HEK293 (cell line): ENCODE measurements around the gene VWA3A.

Experiments used
- GFI1B ChIP-seq: fragments of 450-650 bp; formaldehyde crosslinking; IDR thresholded peaks from 2 replicates; pipeline ENCODE4 v1.5.1; 2016; ENCODE audit warnings: missing biosample characterization, missing genetic modification characterization
- HOXD13 ChIP-seq: sonication (generic); formaldehyde crosslinking; IDR thresholded peaks from 2 replicates; pipeline ENCODE4 v1.8.0; 2022; ENCODE audit warnings: missing genetic modification reagents, borderline replicate concordance
- OSR2 ChIP-seq: fragments of 450-650 bp; formaldehyde crosslinking; IDR thresholded peaks from 2 replicates; pipeline ENCODE4 v1.5.1; 2016; ENCODE audit warnings: missing biosample characterization, missing genetic modification characterization
- RBAK ChIP-seq: fragments of 450-650 bp; formaldehyde crosslinking; IDR thresholded peaks from 2 replicates; pipeline ENCODE4 v1.5.1; 2016; ENCODE audit warnings: missing biosample characterization, missing genetic modification characterization
- REPIN1 ChIP-seq: fragments of 450-650 bp; formaldehyde crosslinking; IDR thresholded peaks from 2 replicates; pipeline ENCODE4 v1.5.1; 2017; ENCODE audit warnings: missing biosample characterization, missing genetic modification characterization, low read depth
- SP3 ChIP-seq: fragments of 450-650 bp; formaldehyde crosslinking; IDR thresholded peaks from 2 replicates; pipeline ENCODE4 v1.5.1; 2016; ENCODE audit warnings: missing biosample characterization, missing genetic modification characterization
- SP7 ChIP-seq: fragments of 450-650 bp; formaldehyde crosslinking; IDR thresholded peaks from 2 replicates; pipeline ENCODE4 v1.5.1; 2016; ENCODE audit warnings: missing biosample characterization, missing genetic modification characterization
- ZBTB8A ChIP-seq: fragments of 450-650 bp; formaldehyde crosslinking; IDR thresholded peaks from 2 replicates; pipeline ENCODE4 v1.5.1; 2016; ENCODE audit warnings: missing biosample characterization, missing genetic modification characterization
- ZFHX2 ChIP-seq: fragments of 450-650 bp; formaldehyde crosslinking; conservative IDR thresholded peaks from 2 replicates; pipeline ENCODE4 v1.5.1; 2016; ENCODE audit warnings: missing biosample characterization, missing genetic modification characterization
- ZNF10 ChIP-seq: fragments of 450-650 bp; formaldehyde crosslinking; IDR thresholded peaks from 2 replicates; pipeline ENCODE4 v1.5.1; 2017; ENCODE audit warnings: missing biosample characterization, missing genetic modification characterization
- ZNF132 ChIP-seq: fragments of 450-650 bp; formaldehyde crosslinking; IDR thresholded peaks from 2 replicates; pipeline ENCODE4 v1.5.1; 2017; ENCODE audit warnings: missing biosample characterization, missing genetic modification characterization, borderline replicate concordance
- ZNF155 ChIP-seq: fragments of 450-650 bp; formaldehyde crosslinking; IDR thresholded peaks from 2 replicates; pipeline ENCODE4 v1.5.1; 2016; ENCODE audit warnings: missing biosample characterization, missing genetic modification characterization
- ZNF23 ChIP-seq: fragments of 450-650 bp; formaldehyde crosslinking; IDR thresholded peaks from 2 replicates; pipeline ENCODE4 v1.5.1; 2016; ENCODE audit warnings: missing biosample characterization, missing genetic modification characterization, borderline replicate concordance
- ZNF248 ChIP-seq: fragments of 450-650 bp; formaldehyde crosslinking; IDR thresholded peaks from 2 replicates; pipeline ENCODE4 v1.5.1; 2017; ENCODE audit warnings: missing biosample characterization, missing genetic modification characterization
- ZNF324 ChIP-seq: fragments of 450-650 bp; formaldehyde crosslinking; IDR thresholded peaks from 2 replicates; pipeline ENCODE4 v1.5.1; 2016; ENCODE audit warnings: missing biosample characterization, missing genetic modification characterization
- ZNF404 ChIP-seq: fragments of 450-650 bp; formaldehyde crosslinking; IDR thresholded peaks from 2 replicates; pipeline ENCODE4 v1.5.1; 2017; ENCODE audit warnings: missing biosample characterization, missing genetic modification characterization
- ZNF416 ChIP-seq: fragments of 450-650 bp; formaldehyde crosslinking; IDR thresholded peaks from 2 replicates; pipeline ENCODE4 v1.5.1; 2016; ENCODE audit warnings: missing biosample characterization, missing genetic modification characterization
- ZNF426 ChIP-seq: fragments of 450-650 bp; formaldehyde crosslinking; IDR thresholded peaks from 2 replicates; pipeline ENCODE4 v1.5.1; 2017; ENCODE audit warnings: missing biosample characterization, missing genetic modification characterization, mild to moderate bottlenecking, inconsistent platforms, moderate library complexity
- ZNF501 ChIP-seq: fragments of 450-650 bp; formaldehyde crosslinking; IDR thresholded peaks from 2 replicates; pipeline ENCODE4 v1.5.1; 2016; ENCODE audit warnings: missing biosample characterization, missing genetic modification characterization
- ZNF510 ChIP-seq: fragments of 450-650 bp; formaldehyde crosslinking; IDR thresholded peaks from 2 replicates; pipeline ENCODE4 v1.5.1; 2018; ENCODE audit warnings: mild to moderate bottlenecking, missing genetic modification characterization, missing biosample characterization; ENCODE audit not compliant: insufficient replicate concordance
- ZNF677 ChIP-seq: fragments of 450-650 bp; IDR thresholded peaks from 2 replicates; pipeline ENCODE4 v1.5.0; 2018; ENCODE audit warnings: missing biosample characterization, mild to moderate bottlenecking, missing genetic modification characterization, moderate library complexity
- ZNF785 ChIP-seq: fragments of 450-650 bp; formaldehyde crosslinking; IDR thresholded peaks from 2 replicates; pipeline ENCODE4 v1.5.1; 2016; ENCODE audit warnings: missing biosample characterization, missing genetic modification characterization
- TF ChIP-seq, protein P1 (sequence below): fragments of 450-650 bp; formaldehyde crosslinking; IDR thresholded peaks from 2 replicates; pipeline ENCODE4 v1.5.1; 2017; ENCODE audit warnings: missing biosample characterization, missing genetic modification characterization
- TF ChIP-seq, protein P2 (sequence below): fragments of 450-650 bp; formaldehyde crosslinking; IDR thresholded peaks from 2 replicates; pipeline ENCODE4 v1.5.1; 2017; ENCODE audit warnings: missing biosample characterization, missing genetic modification characterization
- TF ChIP-seq, protein P3 (sequence below): fragments of 450-650 bp; formaldehyde crosslinking; IDR thresholded peaks from 2 replicates; pipeline ENCODE4 v1.5.1; 2017; ENCODE audit warnings: missing biosample characterization, missing genetic modification characterization
- TF ChIP-seq, protein P4 (sequence below): fragments of 450-650 bp; formaldehyde crosslinking; IDR thresholded peaks from 2 replicates; pipeline ENCODE4 v1.5.1; 2016; ENCODE audit warnings: missing biosample characterization, missing genetic modification characterization, low read depth
- TF ChIP-seq, protein P5 (sequence below): fragments of 450-650 bp; formaldehyde crosslinking; IDR thresholded peaks from 2 replicates; pipeline ENCODE4 v1.5.1; 2016; ENCODE audit warnings: missing biosample characterization, missing genetic modification characterization
- TF ChIP-seq, protein P6 (sequence below): fragments of 450-650 bp; formaldehyde crosslinking; IDR thresholded peaks from 2 replicates; pipeline ENCODE4 v1.5.1; 2016; ENCODE audit warnings: missing biosample characterization, missing genetic modification characterization

VWA3A gene

DNA sequence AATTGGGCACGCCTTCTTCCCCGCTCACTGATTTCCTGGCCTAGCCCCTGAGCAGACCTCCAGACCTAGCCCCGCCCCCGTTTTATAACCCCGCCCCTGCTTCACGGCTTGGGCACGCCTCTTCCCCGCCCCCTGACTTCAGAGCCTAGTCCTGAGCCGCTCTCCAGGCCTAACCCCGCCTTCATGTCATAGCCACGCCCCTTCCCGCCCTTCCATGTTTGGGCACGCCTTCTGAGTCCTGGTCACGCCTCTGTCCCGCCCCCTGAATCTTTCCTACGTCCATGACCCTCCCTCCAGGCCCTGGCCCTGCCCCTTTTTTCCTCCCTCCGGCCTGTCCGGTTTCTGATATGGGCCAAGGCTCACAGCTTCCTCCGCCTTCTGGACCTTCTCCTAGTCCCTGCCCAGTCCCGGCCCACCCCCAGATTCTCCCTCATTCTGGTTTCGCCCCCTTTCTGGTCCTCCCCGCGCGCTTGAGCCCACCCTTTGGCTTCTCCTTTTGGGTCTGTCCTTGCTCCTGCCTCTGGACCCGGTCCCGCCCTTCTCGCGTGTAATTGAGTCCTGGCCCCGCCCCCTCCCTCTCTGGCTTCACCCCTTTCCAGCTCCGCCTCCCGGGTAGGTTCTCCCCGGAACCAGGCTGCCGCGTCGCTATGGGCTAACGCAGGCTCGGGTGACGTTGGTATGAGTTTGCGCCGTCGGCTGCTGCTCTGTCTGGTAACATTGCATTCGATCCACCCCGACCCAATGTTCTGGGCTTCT is 98.6 kb downstream of the VWA3A start (continued):
- TF ChIP-seq REPIN1, result no peak
- TF ChIP-seq, protein P1, sequence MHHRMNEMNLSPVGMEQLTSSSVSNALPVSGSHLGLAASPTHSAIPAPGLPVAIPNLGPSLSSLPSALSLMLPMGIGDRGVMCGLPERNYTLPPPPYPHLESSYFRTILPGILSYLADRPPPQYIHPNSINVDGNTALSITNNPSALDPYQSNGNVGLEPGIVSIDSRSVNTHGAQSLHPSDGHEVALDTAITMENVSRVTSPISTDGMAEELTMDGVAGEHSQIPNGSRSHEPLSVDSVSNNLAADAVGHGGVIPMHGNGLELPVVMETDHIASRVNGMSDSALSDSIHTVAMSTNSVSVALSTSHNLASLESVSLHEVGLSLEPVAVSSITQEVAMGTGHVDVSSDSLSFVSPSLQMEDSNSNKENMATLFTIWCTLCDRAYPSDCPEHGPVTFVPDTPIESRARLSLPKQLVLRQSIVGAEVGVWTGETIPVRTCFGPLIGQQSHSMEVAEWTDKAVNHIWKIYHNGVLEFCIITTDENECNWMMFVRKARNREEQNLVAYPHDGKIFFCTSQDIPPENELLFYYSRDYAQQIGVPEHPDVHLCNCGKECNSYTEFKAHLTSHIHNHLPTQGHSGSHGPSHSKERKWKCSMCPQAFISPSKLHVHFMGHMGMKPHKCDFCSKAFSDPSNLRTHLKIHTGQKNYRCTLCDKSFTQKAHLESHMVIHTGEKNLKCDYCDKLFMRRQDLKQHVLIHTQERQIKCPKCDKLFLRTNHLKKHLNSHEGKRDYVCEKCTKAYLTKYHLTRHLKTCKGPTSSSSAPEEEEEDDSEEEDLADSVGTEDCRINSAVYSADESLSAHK (tag by site-specific recombination), result no peak
- TF ChIP-seq ZNF501 (tag by site-specific recombination), result no peak
- no peak for TF ChIP-seq HOXD13 (CRISPR knock-in tag)
- peak; percentile 88 for TF ChIP-seq ZNF10 (tag by site-specific recombination)
- TF ChIP-seq OSR2 (tag by site-specific recombination), result no peak
- no peak for TF ChIP-seq ZNF510 (tag by site-specific recombination)
- no peak for TF ChIP-seq ZNF248 (tag by site-specific recombination)
- TF ChIP-seq, protein P2, sequence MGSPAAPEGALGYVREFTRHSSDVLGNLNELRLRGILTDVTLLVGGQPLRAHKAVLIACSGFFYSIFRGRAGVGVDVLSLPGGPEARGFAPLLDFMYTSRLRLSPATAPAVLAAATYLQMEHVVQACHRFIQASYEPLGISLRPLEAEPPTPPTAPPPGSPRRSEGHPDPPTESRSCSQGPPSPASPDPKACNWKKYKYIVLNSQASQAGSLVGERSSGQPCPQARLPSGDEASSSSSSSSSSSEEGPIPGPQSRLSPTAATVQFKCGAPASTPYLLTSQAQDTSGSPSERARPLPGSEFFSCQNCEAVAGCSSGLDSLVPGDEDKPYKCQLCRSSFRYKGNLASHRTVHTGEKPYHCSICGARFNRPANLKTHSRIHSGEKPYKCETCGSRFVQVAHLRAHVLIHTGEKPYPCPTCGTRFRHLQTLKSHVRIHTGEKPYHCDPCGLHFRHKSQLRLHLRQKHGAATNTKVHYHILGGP (tag by site-specific recombination), result no peak
- TF ChIP-seq SP3 (tag by site-specific recombination), result peak; percentile 100
- TF ChIP-seq SP7 (tag by site-specific recombination), result peak; percentile 45; the same call in 1 of the 2 replicates
- TF ChIP-seq, protein P3, sequence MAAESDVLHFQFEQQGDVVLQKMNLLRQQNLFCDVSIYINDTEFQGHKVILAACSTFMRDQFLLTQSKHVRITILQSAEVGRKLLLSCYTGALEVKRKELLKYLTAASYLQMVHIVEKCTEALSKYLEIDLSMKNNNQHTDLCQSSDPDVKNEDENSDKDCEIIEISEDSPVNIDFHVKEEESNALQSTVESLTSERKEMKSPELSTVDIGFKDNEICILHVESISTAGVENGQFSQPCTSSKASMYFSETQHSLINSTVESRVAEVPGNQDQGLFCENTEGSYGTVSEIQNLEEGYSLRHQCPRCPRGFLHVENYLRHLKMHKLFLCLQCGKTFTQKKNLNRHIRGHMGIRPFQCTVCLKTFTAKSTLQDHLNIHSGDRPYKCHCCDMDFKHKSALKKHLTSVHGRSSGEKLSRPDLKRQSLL (tag by site-specific recombination), result no peak
- no peak for TF ChIP-seq GFI1B (tag by site-specific recombination)
- no peak for TF ChIP-seq ZNF677 (tag by site-specific recombination)
- TF ChIP-seq, protein P4, sequence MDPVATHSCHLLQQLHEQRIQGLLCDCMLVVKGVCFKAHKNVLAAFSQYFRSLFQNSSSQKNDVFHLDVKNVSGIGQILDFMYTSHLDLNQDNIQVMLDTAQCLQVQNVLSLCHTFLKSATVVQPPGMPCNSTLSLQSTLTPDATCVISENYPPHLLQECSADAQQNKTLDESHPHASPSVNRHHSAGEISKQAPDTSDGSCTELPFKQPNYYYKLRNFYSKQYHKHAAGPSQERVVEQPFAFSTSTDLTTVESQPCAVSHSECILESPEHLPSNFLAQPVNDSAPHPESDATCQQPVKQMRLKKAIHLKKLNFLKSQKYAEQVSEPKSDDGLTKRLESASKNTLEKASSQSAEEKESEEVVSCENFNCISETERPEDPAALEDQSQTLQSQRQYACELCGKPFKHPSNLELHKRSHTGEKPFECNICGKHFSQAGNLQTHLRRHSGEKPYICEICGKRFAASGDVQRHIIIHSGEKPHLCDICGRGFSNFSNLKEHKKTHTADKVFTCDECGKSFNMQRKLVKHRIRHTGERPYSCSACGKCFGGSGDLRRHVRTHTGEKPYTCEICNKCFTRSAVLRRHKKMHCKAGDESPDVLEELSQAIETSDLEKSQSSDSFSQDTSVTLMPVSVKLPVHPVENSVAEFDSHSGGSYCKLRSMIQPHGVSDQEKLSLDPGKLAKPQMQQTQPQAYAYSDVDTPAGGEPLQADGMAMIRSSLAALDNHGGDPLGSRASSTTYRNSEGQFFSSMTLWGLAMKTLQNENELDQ (tag by site-specific recombination), result no peak
- no peak for TF ChIP-seq RBAK
- TF ChIP-seq ZNF155 (tag by site-specific recombination), result no peak
- no peak for TF ChIP-seq ZNF324
- TF ChIP-seq ZNF404 (tag by site-specific recombination), result no peak
- no peak for TF ChIP-seq ZNF426 (tag by site-specific recombination)
- no peak for TF ChIP-seq ZNF416
- no peak for TF ChIP-seq ZNF785
- no peak for TF ChIP-seq ZNF132 (tag by site-specific recombination)
- TF ChIP-seq ZFHX2 (tag by site-specific recombination), result 0 out of 2 replicates have a peak, but pooled peaks have one; percentile 7
- TF ChIP-seq, protein P5, sequence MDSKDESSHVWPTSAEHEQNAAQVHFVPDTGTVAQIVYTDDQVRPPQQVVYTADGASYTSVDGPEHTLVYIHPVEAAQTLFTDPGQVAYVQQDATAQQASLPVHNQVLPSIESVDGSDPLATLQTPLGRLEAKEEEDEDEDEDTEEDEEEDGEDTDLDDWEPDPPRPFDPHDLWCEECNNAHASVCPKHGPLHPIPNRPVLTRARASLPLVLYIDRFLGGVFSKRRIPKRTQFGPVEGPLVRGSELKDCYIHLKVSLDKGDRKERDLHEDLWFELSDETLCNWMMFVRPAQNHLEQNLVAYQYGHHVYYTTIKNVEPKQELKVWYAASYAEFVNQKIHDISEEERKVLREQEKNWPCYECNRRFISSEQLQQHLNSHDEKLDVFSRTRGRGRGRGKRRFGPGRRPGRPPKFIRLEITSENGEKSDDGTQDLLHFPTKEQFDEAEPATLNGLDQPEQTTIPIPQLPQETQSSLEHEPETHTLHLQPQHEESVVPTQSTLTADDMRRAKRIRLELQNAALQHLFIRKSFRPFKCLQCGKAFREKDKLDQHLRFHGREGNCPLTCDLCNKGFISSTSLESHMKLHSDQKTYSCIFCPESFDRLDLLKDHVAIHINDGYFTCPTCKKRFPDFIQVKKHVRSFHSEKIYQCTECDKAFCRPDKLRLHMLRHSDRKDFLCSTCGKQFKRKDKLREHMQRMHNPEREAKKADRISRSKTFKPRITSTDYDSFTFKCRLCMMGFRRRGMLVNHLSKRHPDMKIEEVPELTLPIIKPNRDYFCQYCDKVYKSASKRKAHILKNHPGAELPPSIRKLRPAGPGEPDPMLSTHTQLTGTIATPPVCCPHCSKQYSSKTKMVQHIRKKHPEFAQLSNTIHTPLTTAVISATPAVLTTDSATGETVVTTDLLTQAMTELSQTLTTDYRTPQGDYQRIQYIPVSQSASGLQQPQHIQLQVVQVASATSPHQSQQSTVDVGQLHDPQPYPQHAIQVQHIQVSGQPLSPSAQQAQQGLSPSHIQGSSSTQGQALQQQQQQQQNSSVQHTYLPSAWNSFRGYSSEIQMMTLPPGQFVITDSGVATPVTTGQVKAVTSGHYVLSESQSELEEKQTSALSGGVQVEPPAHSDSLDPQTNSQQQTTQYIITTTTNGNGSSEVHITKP (tag by site-specific recombination), result peak; percentile 97
- no peak for TF ChIP-seq ZNF23 (tag by site-specific recombination)
- no peak for TF ChIP-seq ZBTB8A (tag by site-specific recombination)
- TF ChIP-seq, protein P6, sequence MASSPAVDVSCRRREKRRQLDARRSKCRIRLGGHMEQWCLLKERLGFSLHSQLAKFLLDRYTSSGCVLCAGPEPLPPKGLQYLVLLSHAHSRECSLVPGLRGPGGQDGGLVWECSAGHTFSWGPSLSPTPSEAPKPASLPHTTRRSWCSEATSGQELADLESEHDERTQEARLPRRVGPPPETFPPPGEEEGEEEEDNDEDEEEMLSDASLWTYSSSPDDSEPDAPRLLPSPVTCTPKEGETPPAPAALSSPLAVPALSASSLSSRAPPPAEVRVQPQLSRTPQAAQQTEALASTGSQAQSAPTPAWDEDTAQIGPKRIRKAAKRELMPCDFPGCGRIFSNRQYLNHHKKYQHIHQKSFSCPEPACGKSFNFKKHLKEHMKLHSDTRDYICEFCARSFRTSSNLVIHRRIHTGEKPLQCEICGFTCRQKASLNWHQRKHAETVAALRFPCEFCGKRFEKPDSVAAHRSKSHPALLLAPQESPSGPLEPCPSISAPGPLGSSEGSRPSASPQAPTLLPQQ (tag by site-specific recombination), result no peak
